HG03565 (cell line): ENCODE data around the gene ADH5.
"Not testable (repeated sequence)": the region's sequence is repeated elsewhere in the genome, so short reads cannot be mapped to it uniquely, and the experiment has no call there.

Source experiments
- ATAC-seq: cut with Tn5 transposase; IDR thresholded peaks from one replicate; pipeline ENCODE4 v1.9.1; 2021; ENCODE audit warnings: mild to moderate bottlenecking, moderate library complexity; ENCODE audit not compliant: unreplicated experiment

ADH5 gene

DNA sequence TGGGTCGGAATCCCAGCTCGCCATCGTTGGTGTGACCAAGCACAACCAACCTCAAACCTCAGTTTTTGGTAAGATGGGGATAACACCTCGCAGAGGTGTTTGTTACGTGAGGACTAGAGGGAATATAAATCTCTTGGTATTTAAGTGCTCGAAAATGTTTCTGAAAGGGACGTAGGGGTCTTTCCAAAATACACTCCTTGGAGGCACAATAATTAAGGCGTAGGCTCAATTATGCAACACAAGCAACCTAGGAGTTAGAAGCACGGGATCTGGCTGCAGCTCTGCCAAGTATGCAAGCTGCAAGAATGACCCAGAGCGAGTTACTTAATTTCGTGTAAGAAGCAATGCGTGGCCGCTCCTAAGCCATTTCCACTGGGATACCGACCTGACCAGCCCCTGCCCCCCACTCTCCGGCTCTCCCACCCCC lies 552 bp downstream of the ADH5 start:
- ATAC-seq, result peak; percentile 21

DNA sequence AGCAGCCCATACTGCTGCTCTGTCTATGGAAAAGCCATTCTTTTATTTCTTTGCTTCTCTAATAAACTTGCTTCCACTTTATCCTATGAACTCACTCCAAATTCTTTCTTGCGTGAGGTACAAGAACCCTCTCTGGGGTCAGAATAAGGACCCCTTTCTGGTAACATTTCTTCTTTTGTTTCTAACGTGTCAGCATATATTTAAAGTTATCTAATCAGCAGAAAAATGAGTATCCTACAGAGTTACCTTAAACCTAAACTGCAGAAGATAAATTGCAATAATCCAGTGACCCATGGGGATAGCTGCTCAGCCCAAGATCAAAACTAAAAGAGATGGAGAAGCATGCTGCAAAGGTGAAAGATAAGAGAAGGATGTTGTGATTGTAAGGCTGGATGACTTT lies 4.0 kb downstream of the ADH5 start:
- no peak for ATAC-seq

DNA sequence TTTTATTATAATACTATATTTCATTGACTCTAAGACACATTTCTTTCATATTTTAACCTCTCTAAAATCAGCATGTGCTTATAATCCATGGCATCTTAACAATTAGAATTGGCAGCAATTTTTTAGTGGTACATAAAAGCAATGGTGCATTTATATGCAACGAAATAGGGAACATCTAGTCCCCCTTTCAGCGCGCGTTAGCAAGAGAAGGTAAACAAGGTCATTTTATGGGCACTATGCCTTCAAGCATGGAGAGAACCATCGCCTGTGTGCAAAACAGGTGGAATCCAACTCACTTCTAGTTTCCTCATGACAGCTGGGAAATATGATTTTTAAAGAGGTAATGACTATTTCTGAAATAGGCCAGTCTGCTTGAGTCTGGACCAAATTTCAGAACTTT lies 6.4 kb downstream of the ADH5 start:
- ATAC-seq, result no peak

DNA sequence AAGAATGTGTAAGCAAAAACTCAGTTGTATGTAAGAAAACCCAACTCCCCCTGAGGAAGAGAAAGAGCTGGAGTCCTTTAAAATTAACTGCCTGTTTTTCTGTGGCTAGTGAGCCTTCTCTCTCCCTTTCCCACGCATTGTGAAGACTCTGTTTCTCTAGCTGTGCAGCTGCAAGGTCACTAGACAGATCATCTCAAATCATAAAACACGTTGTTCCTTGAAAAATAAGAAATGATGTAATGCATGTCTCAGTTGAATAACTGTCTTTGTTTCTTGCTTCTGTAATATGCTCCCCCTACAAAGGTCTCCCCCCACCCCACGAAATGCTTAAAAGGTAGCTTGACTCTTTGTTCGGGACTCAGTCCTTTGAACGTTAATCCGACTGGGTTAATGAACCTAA lies 7.7 kb downstream of the ADH5 start:
- not testable (repeated sequence) for ATAC-seq

DNA sequence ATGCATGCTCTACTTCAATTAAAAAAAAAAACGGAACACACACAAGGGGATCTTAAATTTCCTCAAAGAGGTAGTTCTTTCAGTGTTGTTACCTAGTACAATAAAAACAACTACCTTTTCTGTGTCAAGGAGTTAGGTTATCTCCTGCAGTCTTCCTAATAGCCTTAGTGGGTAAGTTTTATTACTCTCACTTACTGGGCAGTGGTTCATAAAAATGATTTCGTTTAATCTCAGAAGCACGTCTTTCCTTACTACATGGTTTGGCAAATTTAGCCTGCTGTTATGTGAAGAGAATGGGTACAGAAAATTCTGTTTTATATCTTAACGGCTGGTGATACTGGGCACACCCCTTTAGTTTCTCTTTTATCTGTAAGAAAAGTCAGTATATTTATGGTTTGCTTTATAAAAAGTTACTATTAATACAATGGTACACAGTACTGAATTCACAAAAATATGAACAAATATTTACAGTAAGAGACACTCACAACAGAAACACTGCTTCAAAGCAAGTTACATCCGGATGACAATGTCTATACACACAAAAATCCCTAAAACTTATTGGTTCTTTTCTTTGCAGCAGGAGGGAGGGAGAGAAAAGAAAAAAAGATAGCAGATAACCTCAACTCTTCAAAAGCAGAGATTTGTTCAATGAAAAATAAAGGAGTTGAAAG lies 8.8 kb downstream of the ADH5 start:
- no peak for ATAC-seq

DNA sequence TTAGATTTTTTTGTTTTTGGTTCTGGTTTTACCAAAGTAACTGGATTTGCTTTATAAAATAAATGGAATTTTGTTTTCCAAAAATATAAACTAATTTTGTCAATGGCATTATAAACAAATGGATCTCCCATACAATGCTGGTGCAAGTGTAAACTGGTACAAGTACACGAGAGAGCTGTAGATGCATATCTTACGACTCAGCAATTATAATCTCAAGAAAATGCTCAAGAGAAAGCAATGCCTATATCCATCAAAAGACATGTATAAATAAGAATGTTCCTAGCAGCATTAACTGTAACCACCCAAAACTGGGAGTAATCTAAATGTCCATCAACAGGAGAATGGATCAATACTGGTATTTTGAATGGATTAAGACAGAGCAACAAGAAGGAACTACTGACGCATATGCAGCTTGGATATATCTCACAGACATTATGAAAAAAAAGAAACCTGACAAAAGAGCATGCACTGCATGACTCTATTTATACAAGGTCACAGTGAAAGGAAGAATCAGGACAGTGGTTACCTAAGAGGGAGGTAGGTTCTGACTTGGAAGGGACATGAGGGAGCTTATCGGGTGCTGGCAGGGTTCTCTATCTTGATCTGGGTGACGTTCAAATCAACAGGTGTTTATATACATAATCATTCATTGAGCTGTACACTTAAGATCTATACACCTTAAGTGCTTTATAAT lies 9.5 kb downstream of the ADH5 start:
- no peak for ATAC-seq

DNA sequence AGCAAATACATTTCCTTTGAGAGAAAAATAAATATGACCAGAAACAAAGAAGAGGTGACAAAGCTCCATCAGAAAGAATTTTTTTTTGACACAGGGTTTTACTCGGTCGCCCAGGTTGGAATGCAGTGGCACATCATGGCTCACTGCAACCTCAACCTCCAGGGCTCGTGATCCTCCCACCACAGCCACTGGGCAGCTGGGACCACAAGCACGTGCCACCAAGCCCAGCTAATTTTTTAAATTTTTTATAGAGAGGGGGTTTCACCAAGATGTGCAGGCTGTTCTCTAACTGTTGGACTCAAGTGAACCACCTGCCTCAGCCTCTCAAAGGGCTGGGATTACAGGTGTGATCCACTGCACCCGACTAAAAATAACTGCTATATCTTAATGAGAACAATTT lies 10.3 kb downstream of the ADH5 start:
- ATAC-seq, result no peak

DNA sequence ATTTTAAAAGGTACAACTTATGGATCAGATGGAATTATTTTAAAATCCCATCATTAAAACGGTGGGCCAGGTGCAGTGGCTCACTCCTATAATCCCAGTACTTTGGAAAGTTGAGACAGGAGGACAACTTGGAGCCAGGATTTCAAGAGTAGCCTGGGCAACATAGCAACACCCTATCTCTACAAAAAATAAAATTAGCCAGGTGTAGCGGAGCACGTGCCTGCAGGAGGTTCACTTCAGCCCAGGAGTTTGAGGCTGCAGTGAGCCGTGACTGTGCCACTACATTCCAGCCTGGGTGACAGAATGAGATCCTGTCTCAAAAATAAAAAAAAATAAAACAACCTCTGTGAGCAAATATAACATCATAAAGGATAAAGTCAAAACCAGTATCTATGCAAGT lies 11.4 kb downstream of the ADH5 start:
- ATAC-seq, result no peak

DNA sequence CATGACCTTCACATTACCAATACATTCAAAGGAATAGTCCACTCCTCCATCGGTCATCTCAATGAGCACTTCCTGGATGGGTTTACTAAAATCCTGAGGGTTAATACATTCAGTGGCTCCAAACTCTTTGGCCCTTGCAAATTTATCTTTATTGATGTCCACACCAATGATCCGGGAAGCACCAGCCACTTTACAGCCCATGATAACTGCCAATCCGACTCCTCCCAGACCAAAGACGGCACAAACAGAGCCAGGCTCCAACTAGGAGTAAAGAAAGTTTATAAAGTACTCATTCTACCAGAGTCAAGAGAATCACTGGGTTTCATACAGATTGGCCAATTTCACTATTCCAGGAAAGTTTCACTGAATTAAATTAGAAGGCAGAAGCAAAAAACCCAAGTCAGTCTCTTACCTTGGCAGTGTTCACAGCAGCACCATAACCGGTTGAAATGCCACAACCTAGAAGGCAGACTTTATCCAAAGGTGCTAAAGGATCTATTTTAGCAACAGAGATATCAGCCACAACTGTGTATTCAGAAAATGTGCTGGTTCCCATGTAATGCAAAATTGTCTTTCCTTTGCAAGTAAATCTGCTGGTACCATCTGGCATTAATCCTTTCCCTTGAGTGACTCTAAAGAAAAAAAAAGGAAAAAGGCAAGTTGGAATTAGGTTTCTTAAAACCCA lies 12.2 kb downstream of the ADH5 start:
- no peak for ATAC-seq

DNA sequence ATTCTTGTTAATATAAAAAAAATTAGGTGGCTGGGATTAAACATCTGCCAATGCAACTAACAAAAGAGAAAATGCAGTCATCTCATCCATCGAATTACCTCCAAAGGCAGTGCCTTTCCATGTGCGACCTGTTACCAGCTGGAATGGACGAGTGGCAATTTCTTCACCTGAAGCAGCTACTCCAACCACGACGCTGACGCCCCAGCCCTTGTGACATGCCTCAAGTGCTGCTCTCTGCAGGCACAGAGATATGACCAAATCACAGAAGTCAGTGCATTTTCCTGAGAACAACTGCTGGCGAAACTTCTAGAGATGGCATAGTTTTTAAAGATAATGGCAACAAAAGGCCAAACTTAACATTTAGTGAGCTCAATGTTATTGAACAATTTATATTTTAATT lies 13.8 kb downstream of the ADH5 start:
- ATAC-seq, result no peak

DNA sequence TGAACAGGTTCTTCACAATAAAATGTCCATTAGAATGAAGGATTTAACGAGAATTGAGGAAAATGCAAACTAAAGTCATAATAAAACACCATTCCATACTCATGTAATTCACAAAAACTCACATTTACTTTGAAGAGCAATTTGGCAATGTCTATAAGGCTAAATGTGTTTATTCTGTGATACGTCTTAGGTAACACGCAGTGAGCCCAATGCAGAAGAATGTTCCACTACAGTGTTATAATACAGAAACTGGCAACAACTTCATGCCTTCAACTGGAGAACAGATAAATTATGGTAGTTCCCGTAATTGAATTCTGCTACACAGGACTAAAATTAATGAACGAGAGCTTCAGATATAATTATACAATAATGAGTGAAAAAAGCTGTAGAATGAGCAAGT lies 17.4 kb downstream of the ADH5 start:
- ATAC-seq, result no peak

DNA sequence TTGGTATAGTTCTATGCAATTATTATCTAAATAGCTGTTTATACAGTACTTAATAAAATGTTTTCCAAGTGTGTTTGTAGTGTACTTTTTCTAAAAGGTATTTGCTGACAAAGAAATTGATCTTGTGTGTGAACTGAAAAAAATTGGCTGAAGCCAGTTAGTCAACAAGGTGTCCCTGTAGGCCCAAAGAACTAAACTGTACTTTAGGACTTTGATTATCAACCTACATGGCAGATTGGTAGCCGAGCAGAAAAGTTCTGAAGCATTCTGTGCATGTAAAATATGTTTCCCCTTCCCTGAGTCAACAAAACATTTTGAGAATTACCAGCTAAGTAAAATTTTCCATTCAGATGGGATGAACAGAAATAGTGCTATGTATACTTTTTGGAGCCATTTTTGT lies 21.0 kb downstream of the ADH5 start:
- no peak for ATAC-seq

DNA sequence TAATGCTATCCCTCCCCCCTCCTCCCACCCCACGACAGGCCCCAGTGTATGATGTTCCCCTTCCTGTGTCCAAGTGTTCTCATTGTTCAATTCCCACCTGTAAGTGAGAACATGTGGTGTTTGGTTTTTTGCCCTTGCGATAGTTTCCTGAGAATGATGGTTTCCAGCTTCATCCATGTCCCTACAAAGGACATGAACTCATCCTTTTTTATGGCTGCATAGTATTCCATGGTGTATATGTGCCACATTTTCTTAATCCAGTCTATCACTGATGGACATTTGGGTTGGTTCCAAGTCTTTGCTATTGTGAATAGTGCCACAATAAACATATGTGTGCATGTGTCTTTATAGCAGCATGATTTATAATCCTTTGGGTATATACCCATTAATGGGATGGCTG lies 23.1 kb downstream of the ADH5 start:
- ATAC-seq, result not testable (repeated sequence)

DNA sequence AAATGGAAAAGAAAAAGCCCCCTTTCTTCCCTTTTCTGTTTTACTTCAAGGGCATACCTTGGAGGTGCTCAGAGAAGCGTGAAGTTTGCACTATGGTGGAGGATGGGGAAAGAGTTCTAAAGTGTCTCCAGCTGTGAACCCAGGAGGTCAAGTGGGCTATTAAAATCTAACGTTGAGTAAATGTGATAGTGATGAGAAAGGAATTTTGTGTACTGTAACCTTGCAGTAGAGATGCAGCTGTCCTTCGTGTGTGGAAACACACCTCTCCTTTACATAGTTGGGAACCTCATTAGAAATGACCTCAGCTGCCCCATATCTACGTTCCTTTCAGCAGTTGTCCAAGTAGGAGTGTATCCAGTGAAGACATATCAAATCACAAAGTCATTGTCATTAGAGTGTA lies 26.5 kb downstream of the ADH5 start:
- ATAC-seq, result no peak

DNA sequence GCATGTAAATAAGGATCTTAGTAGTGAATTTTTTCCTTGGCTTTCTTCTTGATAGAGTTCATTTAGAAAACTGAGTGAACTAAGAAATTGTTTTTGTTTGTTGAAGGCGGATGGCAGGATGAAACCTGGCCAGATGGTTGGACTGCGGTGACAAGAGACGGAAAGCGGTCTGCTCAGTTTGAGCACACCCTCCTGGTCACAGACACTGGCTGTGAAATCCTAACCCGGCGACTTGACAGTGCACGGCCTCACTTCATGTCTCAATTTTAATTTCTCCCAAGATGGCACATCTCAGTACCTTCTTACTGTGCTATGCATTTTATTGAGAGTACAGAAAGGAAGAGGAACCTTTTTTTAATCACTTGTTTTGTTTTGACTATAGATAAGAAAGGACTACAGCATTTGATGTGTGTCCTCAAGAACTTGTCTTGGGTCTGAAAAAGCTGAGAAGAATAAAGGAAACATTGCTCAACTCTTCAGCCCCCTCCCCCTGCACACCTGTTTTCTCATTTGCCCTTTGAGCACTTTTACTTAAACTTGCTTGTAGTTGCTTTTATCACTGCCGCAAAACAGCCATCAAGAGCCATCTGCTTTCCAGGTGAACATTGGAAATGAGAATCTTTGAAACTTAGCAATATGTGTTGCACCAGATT lies 27.4 kb downstream of the ADH5 start:
- no peak for ATAC-seq

DNA sequence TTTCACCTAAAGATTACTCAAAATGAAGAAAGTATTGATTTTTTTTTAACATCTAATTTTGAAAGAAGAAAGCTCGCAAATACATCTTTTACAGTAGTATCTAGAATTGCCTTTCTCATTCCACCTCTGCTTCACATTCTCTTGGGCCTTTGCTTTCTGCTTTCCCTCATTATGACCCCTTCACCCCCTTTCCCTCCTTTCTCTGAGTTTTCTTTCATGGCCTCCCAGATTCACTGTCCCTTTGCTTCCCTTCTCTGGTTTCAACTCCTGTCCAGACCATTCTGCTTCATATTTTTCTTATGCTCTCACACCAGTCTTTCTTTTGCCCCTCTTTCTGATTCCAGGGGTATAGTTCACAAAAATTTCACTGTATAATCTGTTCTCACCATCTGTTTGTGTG lies 29.0 kb downstream of the ADH5 start:
- ATAC-seq, result no peak

DNA sequence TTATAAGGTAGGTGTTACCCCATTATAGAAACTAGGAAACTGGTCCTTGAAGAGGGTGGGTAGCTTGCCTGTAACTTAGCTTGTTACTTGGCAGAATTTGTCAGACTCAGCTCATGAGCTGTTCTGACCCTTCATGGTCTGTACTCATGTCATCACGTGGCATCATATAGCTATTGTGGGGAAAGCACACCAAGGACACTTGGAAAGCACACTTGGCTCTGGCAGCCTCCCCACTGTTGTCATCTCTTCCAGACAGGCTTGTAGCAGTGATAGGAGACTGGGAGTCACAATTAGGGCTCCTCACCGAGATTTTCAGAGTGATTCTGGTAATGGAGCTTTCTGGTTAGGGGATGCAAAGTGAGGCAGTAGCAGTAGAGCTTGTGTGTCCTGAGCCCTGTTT lies 30.4 kb downstream of the ADH5 start:
- no peak for ATAC-seq

DNA sequence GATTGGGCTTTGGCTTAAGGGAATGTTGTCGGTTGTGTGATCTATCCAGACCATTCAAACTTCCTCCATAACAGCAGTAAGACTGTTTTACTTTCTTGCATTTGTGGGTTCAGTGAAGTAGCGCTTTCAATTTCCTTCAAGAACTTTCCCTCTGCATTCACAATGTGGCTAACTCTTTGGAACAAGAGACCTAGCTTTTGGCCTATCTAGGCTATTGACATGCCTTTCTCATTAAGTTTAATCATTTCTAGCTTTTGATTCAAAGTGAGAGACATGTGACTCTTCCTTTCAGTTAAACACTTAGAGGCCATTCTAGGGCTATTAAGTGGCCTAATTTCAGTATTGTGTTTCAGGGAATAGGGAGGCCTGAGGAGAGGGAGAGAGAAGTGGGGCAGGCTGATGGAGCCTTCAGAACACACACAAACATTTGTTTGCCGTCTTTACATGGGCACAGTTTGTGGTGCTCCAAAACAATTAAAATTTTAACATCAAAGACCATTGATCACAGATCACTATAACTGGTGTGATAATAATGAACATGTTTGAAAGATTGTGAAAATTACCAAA lies 34.1 kb downstream of the ADH5 start:
- ATAC-seq, result no peak

DNA sequence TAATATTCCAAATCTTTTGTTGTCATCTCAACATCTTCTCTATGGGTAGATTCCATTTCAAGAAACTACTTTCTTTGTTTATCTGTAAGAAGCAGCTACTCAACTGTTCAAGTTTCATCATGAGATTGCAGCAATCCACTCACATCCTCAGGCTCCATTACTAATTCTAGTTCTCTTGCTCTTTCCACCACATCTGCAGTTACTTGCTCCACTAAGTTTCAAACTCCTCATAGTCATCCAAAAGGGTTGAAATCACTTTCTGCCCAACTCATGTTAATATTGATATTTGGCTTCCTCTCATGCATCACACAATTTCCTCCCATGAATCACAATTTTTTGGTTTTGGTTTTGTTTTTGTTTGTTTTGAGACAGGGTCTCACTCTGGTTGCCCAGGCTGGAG lies 35.7 kb downstream of the ADH5 start:
- no peak for ATAC-seq

DNA sequence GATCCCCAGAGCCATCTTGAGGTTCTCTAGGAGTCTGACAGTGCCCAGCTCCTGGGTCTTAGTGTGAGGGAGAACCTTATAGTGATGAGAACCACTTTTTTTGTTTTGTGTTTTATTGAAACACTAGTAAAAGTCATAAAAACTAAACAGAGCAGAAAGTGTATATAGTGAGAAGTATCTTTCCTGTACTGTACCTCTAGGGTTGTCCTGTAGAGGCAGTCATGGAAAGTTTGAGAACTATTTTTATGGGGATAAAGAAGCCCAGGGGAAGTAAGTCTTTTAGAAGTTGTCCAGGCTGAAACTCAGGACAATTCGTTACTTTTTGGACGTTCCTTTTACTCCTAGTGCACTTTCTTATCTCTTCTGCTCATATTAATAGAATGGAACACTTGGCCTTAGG lies 40.9 kb downstream of the ADH5 start:
- no peak for ATAC-seq

DNA sequence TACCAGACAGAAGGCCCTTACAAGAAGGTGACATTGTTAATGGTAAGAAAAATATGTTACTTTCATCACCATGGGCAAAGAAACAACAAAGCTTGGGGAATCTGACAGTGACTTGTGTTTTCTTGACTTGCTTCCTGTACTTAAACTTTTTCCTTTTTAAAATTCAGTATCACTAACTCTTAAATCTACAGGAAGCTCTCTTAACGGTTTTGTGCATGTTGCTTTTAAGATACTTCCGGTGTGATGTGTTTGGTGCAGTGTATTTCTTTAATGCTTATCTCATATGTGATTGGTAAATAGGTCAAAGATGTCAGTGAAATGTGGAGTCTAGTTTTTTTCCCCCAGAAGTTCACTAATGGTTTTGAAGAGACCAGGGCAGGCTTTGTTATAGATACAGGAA lies 45.2 kb downstream of the ADH5 start:
- no peak for ATAC-seq
